Stimulated activated CD4-positive, alpha-beta T cell treated with anti-CD3 and anti-CD28 coated beads, Interleukin-4, amount 100 ng/mL, for 24 hours (primary cell): ENCODE data around the gene ARHGEF37.
"Not testable (repeated sequence)": the region's sequence is repeated elsewhere in the genome, so short reads cannot be mapped to it uniquely, and the experiment has no call there.

Experiments
- DNase-seq: peaks from one replicate; pipeline ENCODE4 v3.0.0-alpha.2; 2020

Gene ARHGEF37

DNA sequence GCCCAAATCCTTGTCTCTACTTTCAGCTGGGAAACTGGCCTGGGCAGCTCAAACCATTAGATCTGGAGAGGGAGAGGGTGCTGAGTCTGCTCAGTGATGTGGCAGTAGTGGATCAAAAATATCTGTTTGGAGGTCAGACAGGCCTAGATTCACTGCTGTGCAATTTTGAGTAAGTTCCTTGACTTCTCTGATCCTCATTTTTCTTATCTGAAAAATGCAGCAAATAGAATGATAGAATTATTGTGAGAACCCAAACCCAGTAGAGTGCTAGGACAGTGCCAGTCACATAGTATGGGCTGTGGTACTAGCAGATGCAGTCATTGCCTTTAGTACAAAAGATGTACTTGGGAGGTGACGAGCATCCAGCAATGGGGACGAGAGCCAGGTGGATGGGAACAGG is 50.2 kb downstream of the ARHGEF37 start:
- DNase-seq = no peak

GRCh38 chr5:149632311-149633251 is 51.3 kb downstream of the ARHGEF37 start:
- no peak for DNase-seq

GRCh38 chr5:149633476-149634350 is 52.4 kb downstream of the ARHGEF37 start:
- no peak for DNase-seq

- no peak for DNase-seq
Measured at GRCh38 chr5:149635394-149635793, 54.1 kb downstream of the ARHGEF37 start.

GRCh38 chr5:149636191-149636860 is 55.0 kb downstream of the ARHGEF37 start:
- DNase-seq = no peak

GRCh38 chr5:149636861-149637246 is 55.6 kb downstream of the ARHGEF37 start:
- no peak for DNase-seq

DNA sequence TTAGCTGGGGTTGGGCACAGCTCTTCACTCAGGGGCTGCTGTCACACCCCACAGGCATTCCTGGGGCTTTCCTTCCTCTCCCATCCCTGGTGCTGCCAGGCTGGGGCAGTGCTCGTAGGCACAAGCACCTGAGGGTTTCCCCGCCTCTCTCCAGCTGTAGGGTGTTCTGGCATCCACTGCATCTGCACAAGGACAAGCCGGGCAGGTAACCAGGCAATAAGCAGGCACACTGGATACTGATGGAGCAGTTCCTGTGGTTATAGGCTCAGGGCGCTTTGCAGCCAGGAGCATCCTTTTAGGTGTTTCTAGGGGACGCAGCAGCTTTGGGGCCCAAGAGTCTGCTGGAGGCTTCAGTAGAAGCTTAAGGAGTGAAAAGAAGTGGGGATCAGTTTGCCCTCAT is 56.8 kb downstream of the ARHGEF37 start:
- no peak for DNase-seq

DNA sequence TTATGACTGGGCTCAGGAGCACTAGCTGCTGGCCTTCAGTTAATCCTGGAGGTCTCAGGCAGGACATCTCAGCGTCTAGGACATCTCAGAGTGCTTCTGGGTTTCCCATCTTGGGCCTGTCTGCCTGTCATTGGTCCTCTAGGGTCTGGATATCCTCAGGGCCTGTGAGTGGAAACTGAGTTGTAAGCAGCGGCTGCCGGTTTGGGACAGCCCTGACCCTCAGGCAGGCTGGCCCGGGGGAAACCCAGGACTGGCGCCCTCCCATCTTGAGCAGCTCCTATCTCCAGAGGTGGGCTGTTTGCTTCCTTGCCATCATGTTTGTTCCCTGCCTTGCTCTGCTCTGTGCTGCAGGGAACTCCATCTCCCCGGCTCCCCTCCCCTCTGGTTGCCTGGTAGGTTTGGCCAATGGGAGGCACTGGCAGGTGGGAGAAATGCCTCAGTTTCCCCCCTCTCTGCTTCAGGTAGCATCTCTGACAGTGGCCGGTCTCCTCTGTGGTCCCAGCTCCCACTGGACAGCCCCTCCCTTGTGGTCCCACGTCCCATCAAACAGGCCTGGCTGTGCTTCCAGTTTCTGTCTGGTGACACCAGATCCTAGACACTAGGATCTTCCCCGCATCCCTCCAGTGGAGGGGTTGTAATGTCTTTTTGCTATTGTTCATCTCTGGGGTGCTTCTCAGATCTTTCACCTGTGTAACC is 57.4 kb downstream of the ARHGEF37 start:
- DNase-seq = no peak

GRCh38 chr5:149639737-149640136 is 58.4 kb downstream of the ARHGEF37 start:
- no peak for DNase-seq

GRCh38 chr5:149640350-149640999 is 59.2 kb downstream of the ARHGEF37 start:
- DNase-seq = no peak

DNA sequence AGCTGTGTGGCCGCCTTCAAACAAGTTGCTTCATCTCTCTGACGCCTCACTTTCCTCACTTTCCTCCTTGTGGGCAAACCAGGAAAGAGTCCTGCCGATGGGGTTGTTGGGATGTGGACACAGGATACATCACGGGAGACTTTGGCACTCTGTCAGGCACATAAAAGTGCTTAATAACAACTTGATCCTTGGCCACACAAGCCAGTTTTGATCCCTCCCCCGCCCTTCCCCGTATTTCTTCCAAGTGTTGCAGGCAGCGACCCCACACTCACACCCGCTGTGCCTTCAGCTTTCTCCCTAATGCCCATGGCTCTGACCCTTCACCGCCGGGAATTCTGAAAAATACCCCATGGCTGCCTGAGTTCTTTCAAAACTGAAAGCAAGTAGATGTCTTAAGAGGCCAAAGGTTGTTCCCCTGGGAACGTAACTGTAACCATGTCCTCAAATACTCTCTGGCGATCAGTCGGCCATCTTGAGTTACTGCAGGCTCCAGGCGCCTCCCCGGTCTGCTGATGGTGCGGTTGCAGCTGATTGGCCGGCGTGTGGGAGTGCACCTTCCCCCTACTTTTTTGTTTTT is 59.8 kb downstream of the ARHGEF37 start:
- no peak for DNase-seq

- DNase-seq = no peak
Measured at GRCh38 chr5:149641600-149641999, 60.3 kb downstream of the ARHGEF37 start.

DNA sequence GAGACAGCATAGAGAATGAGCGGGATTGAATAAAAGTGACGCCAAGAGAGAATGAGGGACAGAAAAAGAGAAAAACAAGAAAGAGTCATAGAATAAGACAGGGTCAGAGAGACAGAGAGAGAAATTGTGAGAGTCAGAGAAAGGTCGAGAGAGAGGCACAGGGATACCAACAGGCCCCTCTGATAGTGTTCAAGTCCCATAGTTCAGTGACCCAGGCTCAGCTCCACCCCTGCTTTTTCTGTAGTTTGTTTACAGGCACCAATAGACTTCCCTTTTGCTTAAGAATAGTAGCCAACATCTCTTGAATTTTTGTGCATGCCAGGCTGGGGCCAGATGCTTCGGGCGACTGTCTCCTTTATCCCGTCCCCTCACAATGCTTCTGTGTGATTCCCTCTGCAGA is 62.5 kb downstream of the ARHGEF37 start:
- DNase-seq = no peak

DNA sequence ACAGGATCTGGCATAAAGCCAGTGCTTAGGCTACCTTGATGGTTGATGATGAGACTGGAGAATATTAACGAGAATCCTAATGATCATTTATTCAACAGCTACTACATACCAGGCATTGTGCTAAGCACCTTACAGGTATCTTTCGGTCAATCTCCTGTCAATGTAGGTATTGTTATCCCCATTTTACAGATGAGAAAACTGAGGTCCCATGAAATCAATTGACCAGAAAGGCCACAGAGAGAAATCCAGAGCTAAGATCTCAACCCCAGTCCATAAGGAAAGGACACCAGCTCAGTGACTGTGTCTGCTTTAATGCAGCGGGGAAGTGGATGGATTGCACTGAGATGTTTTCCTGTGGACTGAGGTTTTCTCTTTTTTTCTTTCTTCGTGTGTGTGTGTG is 63.3 kb downstream of the ARHGEF37 start:
- no peak for DNase-seq

- DNase-seq = no peak
Measured at GRCh38 chr5:149645236-149645635, 63.9 kb downstream of the ARHGEF37 start.

GRCh38 chr5:149645725-149646124 is 64.4 kb downstream of the ARHGEF37 start:
- no peak for DNase-seq

GRCh38 chr5:149646564-149646963 is 65.3 kb downstream of the ARHGEF37 start:
- DNase-seq = no peak

DNA sequence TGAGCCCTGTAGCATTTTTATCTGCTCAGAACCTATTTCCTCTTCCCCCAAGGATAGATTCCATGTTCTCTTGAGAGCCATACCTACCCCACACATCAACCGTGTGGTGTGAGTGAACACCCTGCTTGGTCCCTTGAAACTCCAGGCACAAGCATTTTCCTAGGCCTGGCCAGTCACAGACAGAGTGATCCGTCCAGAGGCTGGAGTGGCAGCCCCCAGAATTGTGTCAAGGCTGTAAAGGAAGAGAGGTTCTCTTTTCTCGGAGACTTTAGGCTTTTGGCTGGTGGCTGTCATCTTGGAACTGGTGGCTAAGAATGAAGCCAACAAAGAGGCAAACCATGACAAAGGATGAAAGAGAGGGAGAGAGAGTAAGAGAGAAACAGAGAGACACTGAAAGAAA is 66.0 kb downstream of the ARHGEF37 start:
- no peak for DNase-seq

- DNase-seq = not testable (repeated sequence)
Measured at GRCh38 chr5:149648464-149649393, 67.4 kb downstream of the ARHGEF37 start.

DNA sequence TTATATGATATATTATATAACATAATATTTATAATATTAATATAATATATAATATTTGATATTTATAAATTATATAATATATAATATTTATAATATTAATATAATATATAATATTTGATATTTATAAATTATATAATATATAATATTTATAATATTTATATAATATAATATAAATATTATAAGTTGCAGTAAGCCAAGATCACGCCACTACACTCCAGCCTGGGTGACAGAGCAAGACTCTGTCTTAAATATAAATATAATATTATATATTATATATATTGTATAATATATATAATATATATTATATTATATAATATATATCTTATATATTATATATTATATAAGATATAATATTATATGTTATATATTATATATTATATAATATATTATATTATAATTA is 68.4 kb downstream of the ARHGEF37 start:
- not testable (repeated sequence) for DNase-seq

- no peak for DNase-seq
Measured at GRCh38 chr5:149651686-149652085, 70.4 kb downstream of the ARHGEF37 start.
